HCT116 (cell line): ENCODE measurements around the gene GHRHR. TPM values are rescaled to one million over a fixed set of nuclear protein-coding genes. Genes with fewer than 3 reads are reported as not detected.

Source experiments
- ATAC-seq: fragments of 200-7000 bp; cut with Tn5 transposase; 2 replicates; pipeline ENCODE4 v1.9.1; 2020; ENCODE audit warnings: mild to moderate bottlenecking, moderate library complexity
- BruUV-seq: library from RNA; stranded (reverse); fragments of 400-500 nt; replicated peaks from 2 replicates; lab custom pipeline; 2021; lab: Mats Ljungman, UMichigan
- CTCF ChIA-PET: fragments of 300-600 bp; sonication (Branson Sonifier 250); formaldehyde crosslinking; loops from one replicate; lab custom pipeline; 2021; ENCODE audit warnings: antibody characterized with exemption; lab: Charles Lee
- POLR2A ChIA-PET: fragments of 300-600, 350-600 bp; sonication (Branson Sonifier 250); formaldehyde crosslinking; loops from one replicate; lab custom pipeline; 2021; ENCODE audit warnings: antibody characterized with exemption; lab: Charles Lee
- RAD21 ChIA-PET, 2 experiments: fragments of 300-600 bp; sonication (Branson Sonifier 250); formaldehyde crosslinking; loops; one replicate each; lab custom pipeline; 2023; ENCODE audit warnings: low total read pairs in 2 of 2; ENCODE audit not compliant: uncharacterized antibody in 2 of 2, unreplicated experiment in 2 of 2, low non-redundant PET in 1 of 2; lab: Charles Lee
- DNase-seq: peaks from one replicate; pipeline ENCODE4 v3.0.0-alpha.2; 2010; ENCODE audit warnings: low read depth, low spot score
- H2AFZ ChIP-seq: fragments of 200-600 bp; shearing (Covaris generic), sonication (generic); 2 replicates; pipeline ENCODE4 v1.6.1; 2017; ENCODE audit warnings: low read depth, mixed run types, mixed read lengths, antibody characterized with exemption, low read length; ENCODE audit not compliant: poor library complexity, severe bottlenecking
- H3K27ac ChIP-seq: 2 replicates; pipeline ENCODE4 v1.5.1; 2012; ENCODE audit warnings: low read depth, low read length
- H3K27me3 ChIP-seq: fragments of 200-600 bp; sonication (generic); 2 replicates; pipeline ENCODE4 v1.6.1; 2016; ENCODE audit warnings: mixed run types, low read length, mixed read lengths; ENCODE audit not compliant: insufficient read depth
- H3K36me3 ChIP-seq, 2 experiments: fragments of 200-500 bp in 1 of 2; fragments of 200-600 bp in 1 of 2; sonication (Bioruptor generic) in 1 of 2; sonication (generic) in 1 of 2; 2 replicates each; pipeline versions ENCODE4 v1.5.1 to v1.6.1; 2014 to 2016; ENCODE audit warnings: low read length in 2 of 2, inconsistent platforms in 1 of 2, mixed read lengths in 1 of 2, mixed run types in 1 of 2; ENCODE audit not compliant: insufficient read depth in 2 of 2, control insufficient read depth in 1 of 2
- H3K4me1 ChIP-seq, 2 experiments: fragments of 200-600 bp in 1 of 2; sonication (generic) in 1 of 2; 2 replicates each; pipeline versions ENCODE4 v1.5.1 to v1.6.1; 2012 to 2017; ENCODE audit warnings: low read length in 2 of 2, inconsistent platforms in 1 of 2, mild to moderate bottlenecking in 1 of 2, mixed read lengths in 1 of 2, mixed run types in 1 of 2, moderate library complexity in 1 of 2; ENCODE audit not compliant: insufficient read depth in 2 of 2, control insufficient read depth in 1 of 2
- H3K4me2 ChIP-seq: fragments of 200-600 bp; sonication (generic); 2 replicates; pipeline ENCODE4 v1.6.1; 2017; ENCODE audit warnings: mixed run types, low read length, mixed read lengths
- H3K4me3 ChIP-seq, 2 experiments: fragments of 200-600 bp in 1 of 2; sonication (generic) in 1 of 2; replicated peaks in 1 of 2; 2 replicates each; pipeline ENCODE4 v1.5.1; 2011 to 2016; ENCODE audit warnings: low read length in 2 of 2, control low read depth in 1 of 2, low read depth in 1 of 2, mild to moderate bottlenecking in 1 of 2, mixed read lengths in 1 of 2, mixed run types in 1 of 2
- H3K79me2 ChIP-seq: fragments of 200-600 bp; sonication (generic); 2 replicates; pipeline ENCODE4 v1.6.1; 2017; ENCODE audit warnings: mild to moderate bottlenecking, mixed run types, low read length, moderate library complexity, mixed read lengths; ENCODE audit not compliant: insufficient read depth
- H3K9ac ChIP-seq: fragments of 200-600 bp; sonication (generic); 2 replicates; pipeline ENCODE4 v1.6.1; 2016; ENCODE audit warnings: low read length, mixed read lengths
- H3K9me2 ChIP-seq: fragments of 200-600 bp; sonication (generic), shearing (Covaris generic); 2 replicates; pipeline ENCODE4 v1.6.1; 2017; ENCODE audit warnings: mixed run types, mild to moderate bottlenecking, moderate library complexity; ENCODE audit not compliant: insufficient read depth
- H3K9me3 ChIP-seq, 2 experiments: fragments of 200-500 bp in 1 of 2; fragments of 200-600 bp in 1 of 2; sonication (Bioruptor generic) in 1 of 2; sonication (generic) in 1 of 2; 2 replicates each; pipeline ENCODE4 v1.6.1; 2014 to 2017; ENCODE audit warnings: low read length in 2 of 2, mixed read lengths in 2 of 2, inconsistent platforms in 1 of 2, low read depth in 1 of 2, mild to moderate bottlenecking in 1 of 2, mixed run types in 1 of 2, moderate library complexity in 1 of 2; ENCODE audit not compliant: control insufficient read depth in 1 of 2, insufficient read depth in 1 of 2
- H4K20me1 ChIP-seq: fragments of 200-600 bp; sonication (generic), shearing (Covaris generic); 2 replicates; pipeline ENCODE4 v1.6.1; 2017; ENCODE audit warnings: mixed run types, mild to moderate bottlenecking, moderate library complexity; ENCODE audit not compliant: insufficient read depth
- ATF3 ChIP-seq: IDR thresholded peaks from 2 replicates; pipeline ENCODE4 v1.6.1; 2012
- CBX3 ChIP-seq: IDR thresholded peaks from 2 replicates; pipeline ENCODE4 v1.6.1; 2012; ENCODE audit warnings: low read depth
- CTCF ChIP-seq, 3 experiments: fragments of 200-600 bp in 1 of 3; sonication (generic) in 1 of 3; IDR thresholded peaks in 2 of 3; conservative IDR thresholded peaks in 1 of 3; 2 replicates each; pipeline ENCODE4 v1.5.1; 2012 to 2017; ENCODE audit warnings: low read depth in 2 of 3, low read length in 2 of 3, antibody characterized with exemption in 1 of 3, borderline replicate concordance in 1 of 3, control low read depth in 1 of 3, mild to moderate bottlenecking in 1 of 3, mixed read lengths in 1 of 3, mixed run types in 1 of 3, moderate library complexity in 1 of 3; ENCODE audit not compliant: insufficient read depth in 1 of 3
- EGR1 ChIP-seq: IDR thresholded peaks from 2 replicates; pipeline ENCODE4 v1.6.1; 2012; ENCODE audit warnings: low read depth
- EZH2phosphoT487 ChIP-seq: fragments of 200-600 bp; IDR thresholded peaks from 2 replicates; pipeline ENCODE4 v1.6.1; 2018; ENCODE audit warnings: antibody characterized with exemption, borderline replicate concordance
- MAX ChIP-seq: IDR thresholded peaks from 2 replicates; pipeline ENCODE4 v1.6.1; 2012
- RAD21 ChIP-seq: IDR thresholded peaks from 2 replicates; pipeline ENCODE4 v1.6.1; 2012; ENCODE audit warnings: low read depth, mild to moderate bottlenecking
- TCF7L2 ChIP-seq: IDR thresholded peaks from 2 replicates; pipeline ENCODE4 v1.7.0; 2011; ENCODE audit warnings: borderline replicate concordance, inconsistent platforms; ENCODE audit not compliant: insufficient read depth, insufficient read length; ENCODE audit errors: extremely low read depth
- ZFX ChIP-seq: fragments of 450-650 bp; IDR thresholded peaks from 2 replicates; pipeline ENCODE4 v1.6.1; 2017
- intact Hi-C: fragments of 100-400 bp; cut with micrococcal nuclease; formaldehyde crosslinking; loops from 2 replicates; pipeline ENCODE4 v1.10.0; 2022
- total RNA-seq: library from RNA; stranded (reverse); gene quantifications from one replicate; pipeline ENCODE4 v1.2.1, GENCODE V29; 2021; ENCODE audit not compliant: unreplicated experiment

The GHRHR gene
- total RNA-seq, 1 experiment from 2014 or later = not detected

GRCh38 chr7:30977896-30978564, 14.3 kb downstream of the GHRHR start:
- H3K79me2 ChIP-seq = no peaks in the 10 kb centered on the region
- H3K9ac ChIP-seq = no peak overlapping the region
- H3K9me3 ChIP-seq = no peaks in the 10 kb centered on the region
- no peak overlapping the region for H3K27ac ChIP-seq
- H3K27me3 ChIP-seq = peaks cover 18% of the 10 kb centered on the region
- CTCF ChIA-PET = interaction anchor here (0.8 to 1.5 kb wide), 6 partner anchors 39 to 179 kb away, joined by 3 to 6 read pairs (median 4); no protein-coding TSS in a partner anchor
- no peak overlapping the region for H3K4me2 ChIP-seq
- peaks cover 0 to 7% of the 10 kb centered on the region in 2 experiments; a peak in 1 of 4 replicates for H3K4me1 ChIP-seq
- no TSS peak for BruUV-seq
- intact Hi-C loops = loop anchor here (1.0 kb wide), 1 partner anchor 178 kb away; no protein-coding TSS in a partner anchor
- no peak overlapping the region for H3K4me3 ChIP-seq
- POLR2A ChIA-PET = no interaction called here
- H3K36me3 ChIP-seq = no peaks in the 10 kb centered on the region
- H3K9me2 ChIP-seq = no peaks in the 10 kb centered on the region
- no peak overlapping the region for H2AFZ ChIP-seq
- peak; percentile 33 for DNase-seq
- TF ChIP-seq EZH2phosphoT487 = no peak
- no peak for TF ChIP-seq MAX
- no peak for TF ChIP-seq CBX3
- TF ChIP-seq ZFX = no peak
- TF ChIP-seq EGR1 = no peak
- no peak for TF ChIP-seq ATF3
- TF ChIP-seq RAD21 = peak; percentile 76
- peak; percentile 67 to 74 (median 72); a peak in 5 of 6 replicates for TF ChIP-seq CTCF (IDR thresholded peaks at IDR 0.05 in 2 of 3, conservative IDR thresholded peaks at IDR 0.05 in 1 of 3; ENCODE audit: borderline replicate concordance in 1 of 3, insufficient read depth in 1 of 3, low read depth in 2 of 3, low read length in 2 of 3)
- no peak for TF ChIP-seq TCF7L2
- TF ChIP-seq, all 23 proteins: peak for 2
- no peaks in the 10 kb centered on the region for H4K20me1 ChIP-seq
- peak; percentile 78 for ATAC-seq
- RAD21 ChIA-PET = interaction anchor here in 1 of 2 experiments (0.6 to 0.7 kb wide), 2 partner anchors 155 to 1960 kb away, joined by 3 to 9 read pairs; no protein-coding TSS in a partner anchor
